ENCODE results near the gene OR1I1.

DNA sequence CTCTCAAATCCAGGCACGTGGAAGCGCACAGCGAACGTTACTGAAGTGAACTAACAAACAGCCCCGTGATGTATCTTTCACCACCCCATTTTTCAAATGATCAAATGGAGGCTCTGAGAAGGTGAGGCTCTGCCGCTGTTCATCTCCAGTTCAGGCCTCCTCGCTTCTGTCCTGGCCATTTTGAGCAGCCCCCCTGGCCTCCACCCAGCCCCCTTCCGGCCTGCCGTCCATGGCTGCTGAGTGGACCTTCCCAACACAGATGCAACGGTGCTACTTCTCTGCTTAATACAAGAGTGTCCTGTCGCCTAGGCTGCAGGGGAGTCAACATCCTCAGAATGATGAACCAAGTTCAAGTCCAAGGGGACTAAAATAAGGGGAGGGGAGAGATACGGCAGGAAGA lies 34.8 kb downstream of the OR1I1 start:
- TF ChIP-seq, protein P1, sequence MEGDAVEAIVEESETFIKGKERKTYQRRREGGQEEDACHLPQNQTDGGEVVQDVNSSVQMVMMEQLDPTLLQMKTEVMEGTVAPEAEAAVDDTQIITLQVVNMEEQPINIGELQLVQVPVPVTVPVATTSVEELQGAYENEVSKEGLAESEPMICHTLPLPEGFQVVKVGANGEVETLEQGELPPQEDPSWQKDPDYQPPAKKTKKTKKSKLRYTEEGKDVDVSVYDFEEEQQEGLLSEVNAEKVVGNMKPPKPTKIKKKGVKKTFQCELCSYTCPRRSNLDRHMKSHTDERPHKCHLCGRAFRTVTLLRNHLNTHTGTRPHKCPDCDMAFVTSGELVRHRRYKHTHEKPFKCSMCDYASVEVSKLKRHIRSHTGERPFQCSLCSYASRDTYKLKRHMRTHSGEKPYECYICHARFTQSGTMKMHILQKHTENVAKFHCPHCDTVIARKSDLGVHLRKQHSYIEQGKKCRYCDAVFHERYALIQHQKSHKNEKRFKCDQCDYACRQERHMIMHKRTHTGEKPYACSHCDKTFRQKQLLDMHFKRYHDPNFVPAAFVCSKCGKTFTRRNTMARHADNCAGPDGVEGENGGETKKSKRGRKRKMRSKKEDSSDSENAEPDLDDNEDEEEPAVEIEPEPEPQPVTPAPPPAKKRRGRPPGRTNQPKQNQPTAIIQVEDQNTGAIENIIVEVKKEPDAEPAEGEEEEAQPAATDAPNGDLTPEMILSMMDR (IDR thresholded peaks at IDR 0.05) = no peak
- TF ChIP-seq ZFX (IDR thresholded peaks at IDR 0.05; ENCODE audit: borderline replicate concordance) = no peak
